SK-N-SH (cell line): ENCODE results near the gene ESM1. TPM values are rescaled to one million over a fixed set of nuclear protein-coding genes. Genes with fewer than 3 reads are reported as not detected.

Experiments
- CTCF ChIA-PET: fragments of 300-600, 350-600 bp; formaldehyde crosslinking; extraction: SDS; loops from one replicate; lab custom pipeline; 2021; lab: Yijun Ruan, JAX
- POLR2A ChIA-PET: fragments of 350-600 bp; sonication (Branson Sonifier 250); formaldehyde crosslinking; extraction: SDS; loops from one replicate; lab custom pipeline; 2020; ENCODE audit warnings: antibody characterized with exemption, inconsistent platforms; lab: Yijun Ruan, JAX
- DNase-seq: peaks from one replicate; pipeline ENCODE4 v3.0.0; 2012
- H2AFZ ChIP-seq: fragments of 200-600 bp; sonication (generic); 2 replicates; pipeline ENCODE4 v1.8.1; 2016; ENCODE audit warnings: antibody characterized with exemption, mild to moderate bottlenecking, low read depth
- H3F3A ChIP-seq: fragments of 200-600 bp; sonication (generic); replicated peaks from 2 replicates; pipeline ENCODE3; 2016; ENCODE audit warnings: antibody characterized with exemption, mild to moderate bottlenecking; ENCODE audit not compliant: insufficient read depth
- H3K27ac ChIP-seq, 2 experiments: fragments of 200-500 bp in 1 of 2; fragments of 200-600 bp in 1 of 2; sonication (Bioruptor generic) in 1 of 2; sonication (generic), shearing (Covaris generic) in 1 of 2; 2 replicates each; pipeline versions ENCODE4 v1.5.1 to v1.6.1; 2014 to 2016; ENCODE audit warnings: low read depth in 2 of 2, inconsistent platforms in 1 of 2, low read length in 1 of 2, mild to moderate bottlenecking in 1 of 2, mixed read lengths in 1 of 2
- H3K27me3 ChIP-seq: fragments of 200-600 bp; sonication (generic), shearing (Covaris generic); 2 replicates; pipeline ENCODE4 v1.6.1; 2016; ENCODE audit warnings: mixed run types; ENCODE audit not compliant: insufficient read depth
- H3K36me3 ChIP-seq, 2 experiments: fragments of 200-500 bp in 1 of 2; fragments of 200-600 bp in 1 of 2; sonication (Bioruptor generic) in 1 of 2; sonication (generic) in 1 of 2; replicated peaks in 1 of 2; 2 replicates each; pipeline versions ENCODE3 to v1.5.1; 2014 to 2016; ENCODE audit warnings: low read length in 1 of 2, mild to moderate bottlenecking in 1 of 2; ENCODE audit not compliant: insufficient read depth in 2 of 2, control insufficient read depth in 1 of 2
- H3K4me1 ChIP-seq, 2 experiments: fragments of 200-500 bp in 1 of 2; fragments of 200-600 bp in 1 of 2; sonication (Bioruptor generic) in 1 of 2; sonication (generic), shearing (Covaris generic) in 1 of 2; 2 replicates each; pipeline versions ENCODE4 v1.5.1 to v1.6.1; 2014 to 2016; ENCODE audit warnings: low read depth in 1 of 2, low read length in 1 of 2, mixed run types in 1 of 2; ENCODE audit not compliant: insufficient read depth in 2 of 2, control insufficient read depth in 1 of 2
- H3K4me2 ChIP-seq: fragments of 200-600 bp; sonication (generic), shearing (Covaris generic); 2 replicates; pipeline ENCODE4 v1.6.1; 2017; ENCODE audit warnings: mixed run types
- H3K4me3 ChIP-seq, 2 experiments: fragments of 200-500 bp in 1 of 2; fragments of 200-600 bp in 1 of 2; sonication (Bioruptor generic) in 1 of 2; sonication (generic), shearing (Covaris generic) in 1 of 2; 2 replicates each; pipeline versions ENCODE4 v1.5.1 to v1.8.1; 2014 to 2016; ENCODE audit warnings: low read depth in 2 of 2, inconsistent platforms in 1 of 2, low read length in 1 of 2, mild to moderate bottlenecking in 1 of 2, mixed read lengths in 1 of 2, moderate library complexity in 1 of 2
- H3K79me2 ChIP-seq: fragments of 200-600 bp; sonication (generic); 2 replicates; pipeline ENCODE4 v1.8.1; 2017; ENCODE audit warnings: mild to moderate bottlenecking; ENCODE audit not compliant: insufficient read depth
- H3K9ac ChIP-seq: fragments of 200-600 bp; sonication (generic); 2 replicates; pipeline ENCODE4 v1.6.1; 2017; ENCODE audit warnings: mixed run types
- H3K9me2 ChIP-seq: fragments of 200-600 bp; sonication (generic); 2 replicates; pipeline ENCODE4 v1.6.1; 2017; ENCODE audit warnings: mixed run types
- H3K9me3 ChIP-seq: fragments of 200-600 bp; sonication (generic); 2 replicates; pipeline ENCODE4 v1.6.1; 2017; ENCODE audit warnings: mixed run types, mild to moderate bottlenecking, moderate library complexity
- H4K20me1 ChIP-seq: fragments of 200-600 bp; sonication (generic); 2 replicates; pipeline ENCODE4 v1.6.1; 2017; ENCODE audit warnings: mild to moderate bottlenecking, mixed run types; ENCODE audit not compliant: insufficient read depth
- CHD2 ChIP-seq: fragments of 150-350 bp; IDR thresholded peaks from 2 replicates; pipeline ENCODE4 v1.6.1; 2018; ENCODE audit warnings: low read length; ENCODE audit not compliant: partially characterized antibody
- EP300 ChIP-seq, 2 experiments: IDR thresholded peaks; 2 replicates each; pipeline versions ENCODE4 v1.4.0 to v1.6.1; 2012; ENCODE audit warnings: borderline replicate concordance in 1 of 2, low read depth in 1 of 2, low read length in 1 of 2
- FOSL2 ChIP-seq: IDR thresholded peaks from 2 replicates; pipeline ENCODE4 v1.4.0; 2012; ENCODE audit warnings: low read depth, mild to moderate bottlenecking, moderate library complexity, borderline replicate concordance
- FOXJ3 ChIP-seq: sonication (generic); formaldehyde crosslinking; IDR thresholded peaks from 2 replicates; pipeline ENCODE4 v1.5.1; 2020; ENCODE audit warnings: mild to moderate bottlenecking, missing genetic modification reagents
- GABPA ChIP-seq: IDR thresholded peaks from 2 replicates; pipeline ENCODE4 v1.4.0; 2012; ENCODE audit warnings: low read depth, mild to moderate bottlenecking
- MXI1 ChIP-seq: IDR thresholded peaks from 2 replicates; pipeline ENCODE4 v1.6.1; 2012; ENCODE audit warnings: mild to moderate bottlenecking, low read depth, low read length, improper control_type of control experiment
- RFX5 ChIP-seq: IDR thresholded peaks from 2 replicates; pipeline ENCODE4 v1.6.1; 2012; ENCODE audit warnings: mild to moderate bottlenecking, improper control_type of control experiment, low read length
- RXRA ChIP-seq: IDR thresholded peaks from 2 replicates; pipeline ENCODE4 v1.4.0; 2012; ENCODE audit warnings: low read depth, mild to moderate bottlenecking, borderline replicate concordance
- SIN3A ChIP-seq: IDR thresholded peaks from 2 replicates; pipeline ENCODE4 v1.6.1; 2012; ENCODE audit warnings: low read depth, mild to moderate bottlenecking, low read length, moderate library complexity, borderline replicate concordance
- SMC3 ChIP-seq: IDR thresholded peaks from 2 replicates; pipeline ENCODE4 v1.6.1; 2012; ENCODE audit warnings: low read depth, low read length, improper control_type of control experiment
- TCF12 ChIP-seq: IDR thresholded peaks from 2 replicates; pipeline ENCODE4 v1.4.0; 2012
- USF1 ChIP-seq: IDR thresholded peaks from 2 replicates; pipeline ENCODE4 v1.4.0; 2012; ENCODE audit warnings: low read depth, borderline replicate concordance
- ZBTB33 ChIP-seq: IDR thresholded peaks from 2 replicates; pipeline ENCODE4 v1.4.0; 2012; ENCODE audit warnings: low read depth, borderline replicate concordance
- WGBS: methylation state at CpG from one replicate; pipeline ENCODE4 v1.1.6; 2017; ENCODE audit warnings: low lambda C conversion rate; 5-methylcytosine and 5-hydroxymethylcytosine counted together
- polyA plus RNA-seq, 3 experiments: library from polyadenylated mRNA; depleted of rRNA; stranded (reverse); fragments of >200 nt; gene quantifications; 2 replicates each; pipeline ENCODE4 v1.2.3, GENCODE V29; 2012
- TF ChIP-seq, protein P1 (sequence below): fragments of 200-600 bp; sonication (generic); IDR thresholded peaks from 2 replicates; pipeline ENCODE4 v1.6.1; 2017; ENCODE audit warnings: antibody characterized with exemption, mild to moderate bottlenecking, moderate library complexity
- TF ChIP-seq, protein P2 (sequence below): fragments of 150-350 bp; IDR thresholded peaks from 2 replicates; pipeline ENCODE4 v1.6.1; 2016; ENCODE audit warnings: mild to moderate bottlenecking, low read depth, low read length
- TF ChIP-seq, protein P3 (sequence below): IDR thresholded peaks from 2 replicates; pipeline ENCODE4; 2012
- TF ChIP-seq, protein P4 (sequence below): IDR thresholded peaks from 2 replicates; pipeline ENCODE4 v1.6.1; 2012; ENCODE audit warnings: mild to moderate bottlenecking, low read depth, low read length, moderate library complexity

The ESM1 gene
- polyA plus RNA-seq, 1 of the 3 experiments (the other 2 are of a cell fraction), result 36.5 TPM

- Histone ChIP-seq H3K27ac (no peak overlapping the region), H2AFZ (peak overlapping the region; percentile 43; the same call in 1 of the 2 replicates), H4K20me1 (no peaks in the 10 kb centered on the region), H3K27me3 (peaks cover 11% of the 10 kb centered on the region; the same call in 1 of the 2 replicates), H3K4me3 (no peak overlapping the region), H3K79me2 (no peaks in the 10 kb centered on the region), H3K36me3 (no peaks in the 10 kb centered on the region), H3K9me2 (no peaks in the 10 kb centered on the region), H3K4me2 (no peak overlapping the region), H3K4me1 (no peaks in the 10 kb centered on the region), H3K9me3 (no peaks in the 10 kb centered on the region), H3F3A (no peaks in the 10 kb centered on the region), H3K9ac (no peak overlapping the region)
- TF ChIP-seq TCF12, result no peak
- no peak for TF ChIP-seq FOSL2
- TF ChIP-seq RXRA, result no peak
- TF ChIP-seq CHD2, result no peak
- no peak for TF ChIP-seq EP300 (IDR thresholded peaks at IDR 0.05; ENCODE audit: borderline replicate concordance in 1 of 2, low read depth in 1 of 2, low read length in 1 of 2)
- no peak for TF ChIP-seq FOXJ3 (CRISPR knock-in tag)
- TF ChIP-seq RFX5, result no peak
- no peak for TF ChIP-seq MXI1
- TF ChIP-seq SIN3A, result no peak
- TF ChIP-seq, protein P1, sequence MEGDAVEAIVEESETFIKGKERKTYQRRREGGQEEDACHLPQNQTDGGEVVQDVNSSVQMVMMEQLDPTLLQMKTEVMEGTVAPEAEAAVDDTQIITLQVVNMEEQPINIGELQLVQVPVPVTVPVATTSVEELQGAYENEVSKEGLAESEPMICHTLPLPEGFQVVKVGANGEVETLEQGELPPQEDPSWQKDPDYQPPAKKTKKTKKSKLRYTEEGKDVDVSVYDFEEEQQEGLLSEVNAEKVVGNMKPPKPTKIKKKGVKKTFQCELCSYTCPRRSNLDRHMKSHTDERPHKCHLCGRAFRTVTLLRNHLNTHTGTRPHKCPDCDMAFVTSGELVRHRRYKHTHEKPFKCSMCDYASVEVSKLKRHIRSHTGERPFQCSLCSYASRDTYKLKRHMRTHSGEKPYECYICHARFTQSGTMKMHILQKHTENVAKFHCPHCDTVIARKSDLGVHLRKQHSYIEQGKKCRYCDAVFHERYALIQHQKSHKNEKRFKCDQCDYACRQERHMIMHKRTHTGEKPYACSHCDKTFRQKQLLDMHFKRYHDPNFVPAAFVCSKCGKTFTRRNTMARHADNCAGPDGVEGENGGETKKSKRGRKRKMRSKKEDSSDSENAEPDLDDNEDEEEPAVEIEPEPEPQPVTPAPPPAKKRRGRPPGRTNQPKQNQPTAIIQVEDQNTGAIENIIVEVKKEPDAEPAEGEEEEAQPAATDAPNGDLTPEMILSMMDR, result no peak
- TF ChIP-seq, protein P2, sequence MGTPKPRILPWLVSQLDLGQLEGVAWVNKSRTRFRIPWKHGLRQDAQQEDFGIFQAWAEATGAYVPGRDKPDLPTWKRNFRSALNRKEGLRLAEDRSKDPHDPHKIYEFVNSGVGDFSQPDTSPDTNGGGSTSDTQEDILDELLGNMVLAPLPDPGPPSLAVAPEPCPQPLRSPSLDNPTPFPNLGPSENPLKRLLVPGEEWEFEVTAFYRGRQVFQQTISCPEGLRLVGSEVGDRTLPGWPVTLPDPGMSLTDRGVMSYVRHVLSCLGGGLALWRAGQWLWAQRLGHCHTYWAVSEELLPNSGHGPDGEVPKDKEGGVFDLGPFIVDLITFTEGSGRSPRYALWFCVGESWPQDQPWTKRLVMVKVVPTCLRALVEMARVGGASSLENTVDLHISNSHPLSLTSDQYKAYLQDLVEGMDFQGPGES, result no peak
- TF ChIP-seq SMC3, result no peak
- TF ChIP-seq, protein P3, sequence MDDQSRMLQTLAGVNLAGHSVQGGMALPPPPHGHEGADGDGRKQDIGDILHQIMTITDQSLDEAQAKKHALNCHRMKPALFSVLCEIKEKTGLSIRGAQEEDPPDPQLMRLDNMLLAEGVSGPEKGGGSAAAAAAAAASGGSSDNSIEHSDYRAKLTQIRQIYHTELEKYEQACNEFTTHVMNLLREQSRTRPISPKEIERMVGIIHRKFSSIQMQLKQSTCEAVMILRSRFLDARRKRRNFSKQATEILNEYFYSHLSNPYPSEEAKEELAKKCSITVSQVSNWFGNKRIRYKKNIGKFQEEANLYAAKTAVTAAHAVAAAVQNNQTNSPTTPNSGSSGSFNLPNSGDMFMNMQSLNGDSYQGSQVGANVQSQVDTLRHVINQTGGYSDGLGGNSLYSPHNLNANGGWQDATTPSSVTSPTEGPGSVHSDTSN, result no peak
- TF ChIP-seq, protein P4, sequence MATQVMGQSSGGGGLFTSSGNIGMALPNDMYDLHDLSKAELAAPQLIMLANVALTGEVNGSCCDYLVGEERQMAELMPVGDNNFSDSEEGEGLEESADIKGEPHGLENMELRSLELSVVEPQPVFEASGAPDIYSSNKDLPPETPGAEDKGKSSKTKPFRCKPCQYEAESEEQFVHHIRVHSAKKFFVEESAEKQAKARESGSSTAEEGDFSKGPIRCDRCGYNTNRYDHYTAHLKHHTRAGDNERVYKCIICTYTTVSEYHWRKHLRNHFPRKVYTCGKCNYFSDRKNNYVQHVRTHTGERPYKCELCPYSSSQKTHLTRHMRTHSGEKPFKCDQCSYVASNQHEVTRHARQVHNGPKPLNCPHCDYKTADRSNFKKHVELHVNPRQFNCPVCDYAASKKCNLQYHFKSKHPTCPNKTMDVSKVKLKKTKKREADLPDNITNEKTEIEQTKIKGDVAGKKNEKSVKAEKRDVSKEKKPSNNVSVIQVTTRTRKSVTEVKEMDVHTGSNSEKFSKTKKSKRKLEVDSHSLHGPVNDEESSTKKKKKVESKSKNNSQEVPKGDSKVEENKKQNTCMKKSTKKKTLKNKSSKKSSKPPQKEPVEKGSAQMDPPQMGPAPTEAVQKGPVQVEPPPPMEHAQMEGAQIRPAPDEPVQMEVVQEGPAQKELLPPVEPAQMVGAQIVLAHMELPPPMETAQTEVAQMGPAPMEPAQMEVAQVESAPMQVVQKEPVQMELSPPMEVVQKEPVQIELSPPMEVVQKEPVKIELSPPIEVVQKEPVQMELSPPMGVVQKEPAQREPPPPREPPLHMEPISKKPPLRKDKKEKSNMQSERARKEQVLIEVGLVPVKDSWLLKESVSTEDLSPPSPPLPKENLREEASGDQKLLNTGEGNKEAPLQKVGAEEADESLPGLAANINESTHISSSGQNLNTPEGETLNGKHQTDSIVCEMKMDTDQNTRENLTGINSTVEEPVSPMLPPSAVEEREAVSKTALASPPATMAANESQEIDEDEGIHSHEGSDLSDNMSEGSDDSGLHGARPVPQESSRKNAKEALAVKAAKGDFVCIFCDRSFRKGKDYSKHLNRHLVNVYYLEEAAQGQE, result no peak
- no peak for TF ChIP-seq ZBTB33
- no peak for TF ChIP-seq USF1
- TF ChIP-seq GABPA, result no peak
- no peak for DNase-seq
- 16% methylated on average over 9 of the region's 10 CpGs for WGBS
- POLR2A ChIA-PET, result no interaction called here
- CTCF ChIA-PET, result no interaction called here
Measured at GRCh38 chr5:55030676-55031369, 45.4 kb upstream of the ESM1 start.
